ENCODE measurements around the gene KLHL29.

KLHL29 gene

GRCh38 chr2:23399674-23400261 lies 14.8 kb downstream of the KLHL29 start:
- DNase-seq, result no peak

GRCh38 chr2:23400703-23401102 lies 15.7 kb downstream of the KLHL29 start:
- DNase-seq, result no peak

- no peak for DNase-seq
Measured at GRCh38 chr2:23401427-23402204, 16.6 kb downstream of the KLHL29 start.

- no peak for DNase-seq
Measured at GRCh38 chr2:23402205-23402740, 17.3 kb downstream of the KLHL29 start.

- DNase-seq, result no peak
Measured at GRCh38 chr2:23404426-23404825, 19.4 kb downstream of the KLHL29 start.

GRCh38 chr2:23409248-23409647 lies 24.3 kb downstream of the KLHL29 start:
- DNase-seq, result no peak

- no peak for DNase-seq
Measured at GRCh38 chr2:23410596-23410995, 25.6 kb downstream of the KLHL29 start.

- no peak for DNase-seq
Measured at GRCh38 chr2:23411752-23412431, 26.9 kb downstream of the KLHL29 start.

- DNase-seq, result no peak
Measured at GRCh38 chr2:23412556-23413155, 27.7 kb downstream of the KLHL29 start.

- DNase-seq, result no peak
Measured at GRCh38 chr2:23413641-23414040, 28.7 kb downstream of the KLHL29 start.

GRCh38 chr2:23414106-23414505 lies 29.1 kb downstream of the KLHL29 start:
- no peak for DNase-seq

- DNase-seq, result no peak
Measured at GRCh38 chr2:23414871-23415270, 29.9 kb downstream of the KLHL29 start.

- DNase-seq, result no peak
Measured at GRCh38 chr2:23417310-23417709, 32.3 kb downstream of the KLHL29 start.

- no peak for DNase-seq
Measured at GRCh38 chr2:23418056-23418455, 33.1 kb downstream of the KLHL29 start.

GRCh38 chr2:23418461-23418911 lies 33.5 kb downstream of the KLHL29 start:
- no peak for DNase-seq

GRCh38 chr2:23419171-23420090 lies 34.5 kb downstream of the KLHL29 start:
- DNase-seq, result no peak

- no peak for DNase-seq
Measured at GRCh38 chr2:23420091-23420839, 35.3 kb downstream of the KLHL29 start.

GRCh38 chr2:23420840-23421476 lies 36.0 kb downstream of the KLHL29 start:
- DNase-seq, result no peak

GRCh38 chr2:23422089-23423061 lies 37.4 kb downstream of the KLHL29 start:
- no peak for DNase-seq
